Measurements from ENCODE around the gene BET1L.

Gene BET1L

GRCh38 chr11:223884-224283 lies 16.7 kb upstream of the BET1L start:
- Histone ChIP-seq H3K79me2 (ENCODE audit: insufficient read depth, low read length) (no peaks in the 10 kb centered on the region), H3K9ac (ENCODE audit: low read depth, low read length) (no peak overlapping the region), H3K9me3 (ENCODE audit: insufficient read depth, low read length, severe bottlenecking) (no peaks in the 10 kb centered on the region), H2AFZ (ENCODE audit: low read depth, low read length) (no peak overlapping the region), H3K4me2 (ENCODE audit: insufficient read depth, low read length) (no peak overlapping the region), H3K4me3 (ENCODE audit: low read depth in 1 of 2, low read length in 2 of 2) (no peak overlapping the region), H3K4me1 (ENCODE audit: insufficient read depth, low read length) (no peaks in the 10 kb centered on the region), H3K27ac (ENCODE audit: low read length) (no peak overlapping the region), H3K36me3 (ENCODE audit: insufficient read depth, low read length) (peaks cover 7% of the 10 kb centered on the region; the same call in 1 of the 2 replicates), H3K27me3 (ENCODE audit: insufficient read depth, low read length, poor library complexity) (no peaks in the 10 kb centered on the region), H4K20me1 (ENCODE audit: insufficient read depth, low read length) (no peaks in the 10 kb centered on the region)
- DNase-seq (no peak), ATAC-seq (ENCODE audit: insufficient read depth, low read depth) (no peak)
- TF ChIP-seq EZH2 (IDR thresholded peaks at IDR 0.05; ENCODE audit: borderline replicate concordance, low read depth, low read length, severe bottlenecking) (no peak), CTCF (IDR thresholded peaks at IDR 0.05; ENCODE audit: borderline replicate concordance, extremely low read depth, low read length, poor library complexity, severe bottlenecking) (no peak)

GRCh38 chr11:223026-223789 lies 16.0 kb upstream of the BET1L start:
- H3K9me3 ChIP-seq (ENCODE audit: insufficient read depth, low read length, severe bottlenecking) = no peaks in the 10 kb centered on the region
- H3K27me3 ChIP-seq (ENCODE audit: insufficient read depth, low read length, poor library complexity) = no peaks in the 10 kb centered on the region
- no peak overlapping the region for H3K27ac ChIP-seq (ENCODE audit: low read length)
- no peaks in the 10 kb centered on the region for H3K4me1 ChIP-seq (ENCODE audit: insufficient read depth, low read length)
- H3K4me3 ChIP-seq (ENCODE audit: low read depth in 1 of 2, low read length in 2 of 2) = no peak overlapping the region
- no peaks in the 10 kb centered on the region for H3K79me2 ChIP-seq (ENCODE audit: insufficient read depth, low read length)
- DNase-seq (no peak), ATAC-seq (ENCODE audit: insufficient read depth, low read depth) (no peak)
- H3K9ac ChIP-seq (ENCODE audit: low read depth, low read length) = no peak overlapping the region
- TF ChIP-seq EZH2 (IDR thresholded peaks at IDR 0.05; ENCODE audit: borderline replicate concordance, low read depth, low read length, severe bottlenecking) = no peak
- no peak for TF ChIP-seq CTCF (IDR thresholded peaks at IDR 0.05; ENCODE audit: borderline replicate concordance, extremely low read depth, low read length, poor library complexity, severe bottlenecking)
- H2AFZ ChIP-seq (ENCODE audit: low read depth, low read length) = no peak overlapping the region
- H4K20me1 ChIP-seq (ENCODE audit: insufficient read depth, low read length) = no peaks in the 10 kb centered on the region
- no peak overlapping the region for H3K4me2 ChIP-seq (ENCODE audit: insufficient read depth, low read length)
- peaks cover 7% of the 10 kb centered on the region; the same call in 1 of the 2 replicates for H3K36me3 ChIP-seq (ENCODE audit: insufficient read depth, low read length)

- H2AFZ ChIP-seq (ENCODE audit: low read depth, low read length) = no peak overlapping the region
- no peaks in the 10 kb centered on the region for H3K4me1 ChIP-seq (ENCODE audit: insufficient read depth, low read length)
- no peaks in the 10 kb centered on the region for H3K27me3 ChIP-seq (ENCODE audit: insufficient read depth, low read length, poor library complexity)
- no peak overlapping the region for H3K4me3 ChIP-seq (ENCODE audit: low read depth in 1 of 2, low read length in 2 of 2)
- H3K27ac ChIP-seq (ENCODE audit: low read length) = no peak overlapping the region
- no peak overlapping the region for H3K9ac ChIP-seq (ENCODE audit: low read depth, low read length)
- H3K9me3 ChIP-seq (ENCODE audit: insufficient read depth, low read length, severe bottlenecking) = no peaks in the 10 kb centered on the region
- ATAC-seq (ENCODE audit: insufficient read depth, low read depth) (no peak), DNase-seq (no peak)
- TF ChIP-seq CTCF (IDR thresholded peaks at IDR 0.05; ENCODE audit: borderline replicate concordance, extremely low read depth, low read length, poor library complexity, severe bottlenecking) (no peak), EZH2 (IDR thresholded peaks at IDR 0.05; ENCODE audit: borderline replicate concordance, low read depth, low read length, severe bottlenecking) (no peak)
- H3K79me2 ChIP-seq (ENCODE audit: insufficient read depth, low read length) = no peaks in the 10 kb centered on the region
- peaks cover 7% of the 10 kb centered on the region; the same call in 1 of the 2 replicates for H3K36me3 ChIP-seq (ENCODE audit: insufficient read depth, low read length)
- no peak overlapping the region for H3K4me2 ChIP-seq (ENCODE audit: insufficient read depth, low read length)
- H4K20me1 ChIP-seq (ENCODE audit: insufficient read depth, low read length) = no peaks in the 10 kb centered on the region
Observed at GRCh38 chr11:221998-222789, 15.0 kb upstream of the BET1L start.
